Memory B cell (primary cell): ENCODE measurements around the gene DIAPH2.

ENCODE experiments used
- ATAC-seq: fragments of 150-1000 bp; cut with Tn5 transposase; 2 replicates; pipeline ENCODE4 v1.10.0; 2021; ENCODE audit warnings: low read depth, mild to moderate bottlenecking, moderate library complexity
- DNase-seq, 2 donors: peaks; one replicate each; pipeline ENCODE4 v3.0.0; 2022; ENCODE audit warnings: low spot score in 2 of 2
- H3K27ac Mint-ChIP-seq: one replicate; pipeline ENCODE4 v1.8.0; 2022; ENCODE audit warnings: mild to moderate bottlenecking, moderate library complexity, mixed read lengths
- H3K27me3 Mint-ChIP-seq: one replicate; pipeline ENCODE4 v1.8.0; 2022; ENCODE audit warnings: mixed read lengths
- H3K36me3 Mint-ChIP-seq: one replicate; pipeline ENCODE4 v1.8.0; 2022; ENCODE audit warnings: mild to moderate bottlenecking, mixed read lengths
- H3K4me1 Mint-ChIP-seq: one replicate; pipeline ENCODE4 v1.8.0; 2022; ENCODE audit warnings: mixed read lengths
- H3K4me3 Mint-ChIP-seq: one replicate; pipeline ENCODE4 v1.8.0; 2022; ENCODE audit warnings: mild to moderate bottlenecking, moderate library complexity, mixed read lengths
- H3K9me3 Mint-ChIP-seq: one replicate; pipeline ENCODE4 v1.8.0; 2022; ENCODE audit warnings: mixed read lengths

DIAPH2 gene

DNA sequence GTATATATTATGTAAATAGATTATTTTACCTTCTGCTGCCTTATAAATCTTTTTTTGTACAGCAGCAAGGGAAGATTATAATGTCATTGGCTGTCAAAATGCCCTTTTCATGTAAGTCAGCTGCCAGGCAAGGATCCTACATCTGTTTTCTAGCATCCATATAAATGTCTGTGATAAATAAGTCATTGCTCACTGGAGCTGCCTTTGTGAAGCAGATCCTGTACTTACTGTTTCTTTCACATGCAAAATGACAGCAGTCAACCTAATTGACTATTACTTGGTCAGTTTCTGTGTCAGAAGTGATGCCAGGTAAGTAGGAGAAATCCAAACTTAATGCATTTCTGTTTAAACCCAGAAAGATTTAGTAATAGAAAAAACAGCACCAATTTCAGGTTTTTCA lies 819.8 kb downstream of the DIAPH2 start:
- H3K27me3 Mint-ChIP-seq, result no peaks in the 10 kb centered on the region
- no peaks in the 10 kb centered on the region for H3K9me3 Mint-ChIP-seq
- no peak for DNase-seq
- H3K36me3 Mint-ChIP-seq, result no peaks in the 10 kb centered on the region
- no peak for ATAC-seq
- no peak overlapping the region for H3K4me3 Mint-ChIP-seq
- H3K27ac Mint-ChIP-seq, result no peak overlapping the region
- no peaks in the 10 kb centered on the region for H3K4me1 Mint-ChIP-seq

DNA sequence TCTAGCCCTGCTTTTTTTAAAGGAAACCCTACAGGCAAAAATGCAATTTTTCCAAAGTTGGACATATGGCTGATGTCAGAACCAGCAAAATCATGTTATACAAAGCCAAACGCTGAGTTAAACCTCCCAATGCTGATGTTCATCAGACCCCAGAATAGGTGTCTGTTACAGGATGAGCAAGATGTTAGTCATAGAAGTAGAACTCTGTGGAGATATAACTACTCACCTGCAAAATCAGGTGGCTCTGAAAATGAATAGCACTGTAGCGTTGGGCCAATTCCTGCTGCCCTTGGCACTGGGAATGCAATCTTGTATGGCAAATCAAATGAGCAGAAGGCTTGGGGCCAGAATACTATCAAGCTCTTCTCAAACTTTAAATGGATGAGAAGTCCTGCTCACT lies 833.1 kb downstream of the DIAPH2 start:
- Mint-ChIP-seq H3K4me1 (no peaks in the 10 kb centered on the region), H3K36me3 (peaks cover 3% of the 10 kb centered on the region), H3K9me3 (no peaks in the 10 kb centered on the region), H3K27me3 (no peaks in the 10 kb centered on the region), H3K27ac (no peak overlapping the region), H3K4me3 (no peak overlapping the region)
- DNase-seq, result no peak
- no peak for ATAC-seq

DNA sequence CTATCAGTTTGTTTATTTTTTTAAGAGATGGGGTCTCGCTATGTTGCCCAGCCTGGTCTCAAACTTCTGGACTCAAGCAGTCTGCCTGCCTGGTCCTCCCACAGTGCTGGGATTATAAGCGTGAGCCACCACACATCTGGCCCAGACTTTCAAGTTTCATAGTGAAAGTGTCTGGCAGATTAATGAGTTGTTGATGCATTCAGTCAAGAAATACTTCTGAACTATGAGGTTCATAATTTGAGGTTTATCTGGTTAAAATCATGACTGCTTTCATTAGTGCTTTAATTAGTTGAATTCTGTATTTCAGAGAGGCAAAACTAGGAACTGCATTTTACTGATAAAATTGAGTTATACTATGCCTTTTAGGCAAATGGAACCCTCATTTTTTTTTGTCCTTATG lies 837.7 kb downstream of the DIAPH2 start:
- Mint-ChIP-seq H3K4me3 (no peak overlapping the region), H3K36me3 (peaks cover 11% of the 10 kb centered on the region), H3K27me3 (no peaks in the 10 kb centered on the region), H3K9me3 (peaks cover 3% of the 10 kb centered on the region), H3K27ac (no peak overlapping the region), H3K4me1 (peaks cover 3% of the 10 kb centered on the region)
- DNase-seq (no peak), ATAC-seq (no peak)

DNA sequence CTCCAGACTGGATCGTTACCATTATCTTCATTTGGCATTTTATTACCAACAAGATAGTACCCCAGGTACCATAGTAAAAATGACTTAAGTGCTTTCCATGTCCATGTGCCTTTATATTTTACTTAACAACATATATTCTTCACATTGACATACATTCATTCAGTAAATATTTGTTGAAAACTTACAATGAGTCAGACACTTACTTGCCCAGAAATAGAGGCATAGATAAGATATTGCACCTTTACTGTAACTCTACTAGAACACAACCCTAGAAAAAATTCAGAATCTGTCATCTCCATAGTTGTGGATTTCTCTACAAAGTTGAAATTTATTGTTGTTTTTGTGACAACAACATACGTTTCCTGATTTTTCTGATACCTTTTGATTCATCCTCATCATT lies 839.7 kb downstream of the DIAPH2 start:
- DNase-seq (no peak), ATAC-seq (no peak)
- Mint-ChIP-seq H3K9me3 (peaks cover 10% of the 10 kb centered on the region), H3K27me3 (no peaks in the 10 kb centered on the region), H3K4me1 (peaks cover 3% of the 10 kb centered on the region), H3K4me3 (no peak overlapping the region), H3K36me3 (peaks cover 23% of the 10 kb centered on the region), H3K27ac (no peak overlapping the region)

DNA sequence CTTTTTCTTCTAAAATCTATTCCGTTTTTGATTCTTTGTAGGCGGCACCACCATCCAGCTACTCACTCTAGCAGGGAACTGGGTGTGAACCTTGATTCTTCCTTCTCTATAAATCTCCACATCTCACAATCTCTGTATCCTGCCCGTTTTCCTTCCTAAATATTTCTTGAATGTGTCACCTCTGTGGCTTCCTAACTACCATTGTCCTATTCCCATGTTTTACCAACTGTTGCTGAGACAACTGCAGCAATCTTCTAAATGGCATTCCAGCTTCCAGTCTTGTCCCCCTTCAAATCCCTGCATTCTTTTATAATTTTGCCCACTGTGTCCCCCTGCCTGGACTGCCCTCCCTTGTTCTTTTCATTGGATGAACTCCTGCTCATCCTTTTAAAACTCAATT lies 840.4 kb downstream of the DIAPH2 start:
- ATAC-seq, result no peak
- H3K36me3 Mint-ChIP-seq, result peaks cover 28% of the 10 kb centered on the region
- no peak for DNase-seq
- H3K9me3 Mint-ChIP-seq, result peaks cover 10% of the 10 kb centered on the region
- peak overlapping the region; percentile 9 for H3K27ac Mint-ChIP-seq
- H3K27me3 Mint-ChIP-seq, result no peaks in the 10 kb centered on the region
- peaks cover 3% of the 10 kb centered on the region for H3K4me1 Mint-ChIP-seq
- no peak overlapping the region for H3K4me3 Mint-ChIP-seq

- H3K4me1 Mint-ChIP-seq, result peaks cover 3% of the 10 kb centered on the region
- H3K9me3 Mint-ChIP-seq, result peaks cover 13% of the 10 kb centered on the region
- H3K36me3 Mint-ChIP-seq, result peaks cover 32% of the 10 kb centered on the region
- ATAC-seq (no peak), DNase-seq (no peak)
- H3K27me3 Mint-ChIP-seq, result no peaks in the 10 kb centered on the region
- no peak overlapping the region for H3K4me3 Mint-ChIP-seq
- no peak overlapping the region for H3K27ac Mint-ChIP-seq
Observed at GRCh38 chrX:97525981-97526380, 841.3 kb downstream of the DIAPH2 start.

- no peak for DNase-seq
- Mint-ChIP-seq H3K27ac (no peak overlapping the region), H3K9me3 (peaks cover 13% of the 10 kb centered on the region), H3K4me3 (no peak overlapping the region), H3K4me1 (peaks cover 3% of the 10 kb centered on the region), H3K27me3 (no peaks in the 10 kb centered on the region), H3K36me3 (peaks cover 32% of the 10 kb centered on the region)
- ATAC-seq, result no peak
Observed at GRCh38 chrX:97527725-97528124, 843.1 kb downstream of the DIAPH2 start.

GRCh38 chrX:97529536-97530200 lies 845.0 kb downstream of the DIAPH2 start:
- ATAC-seq, result no peak
- Mint-ChIP-seq H3K27me3 (no peaks in the 10 kb centered on the region), H3K4me1 (peaks cover 3% of the 10 kb centered on the region), H3K9me3 (peaks cover 13% of the 10 kb centered on the region), H3K36me3 (peaks cover 31% of the 10 kb centered on the region), H3K4me3 (no peak overlapping the region), H3K27ac (no peak overlapping the region)
- DNase-seq, result no peak

GRCh38 chrX:97531825-97532224 lies 847.2 kb downstream of the DIAPH2 start:
- no peak for DNase-seq
- no peak overlapping the region for H3K4me3 Mint-ChIP-seq
- H3K36me3 Mint-ChIP-seq, result peaks cover 24% of the 10 kb centered on the region
- no peak for ATAC-seq
- H3K27me3 Mint-ChIP-seq, result no peaks in the 10 kb centered on the region
- peaks cover 11% of the 10 kb centered on the region for H3K9me3 Mint-ChIP-seq
- H3K4me1 Mint-ChIP-seq, result peaks cover under 1% of the 10 kb centered on the region
- no peak overlapping the region for H3K27ac Mint-ChIP-seq

DNA sequence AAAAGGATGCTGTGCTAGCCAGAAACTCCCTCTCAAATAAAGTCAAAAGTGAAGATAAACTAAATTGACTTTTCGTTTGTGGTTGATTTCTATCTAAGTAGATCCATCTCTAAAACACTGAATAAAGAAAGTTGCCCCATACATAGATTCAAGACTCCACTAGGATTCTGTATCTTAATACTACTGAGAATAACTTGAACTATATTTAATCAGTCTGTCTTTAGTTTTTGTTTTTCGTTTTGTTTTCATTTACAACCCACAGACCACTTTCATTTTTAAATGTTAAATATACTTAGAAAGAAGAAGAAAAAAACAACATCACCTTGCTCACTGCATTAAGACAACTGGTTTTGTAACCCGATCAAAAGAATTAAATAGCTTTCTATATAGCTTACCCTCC lies 854.1 kb downstream of the DIAPH2 start:
- no peak overlapping the region for H3K27ac Mint-ChIP-seq
- H3K27me3 Mint-ChIP-seq, result no peaks in the 10 kb centered on the region
- H3K4me1 Mint-ChIP-seq, result no peaks in the 10 kb centered on the region
- peaks cover 2% of the 10 kb centered on the region for H3K36me3 Mint-ChIP-seq
- DNase-seq (no peak), ATAC-seq (no peak)
- H3K9me3 Mint-ChIP-seq, result no peaks in the 10 kb centered on the region
- no peak overlapping the region for H3K4me3 Mint-ChIP-seq

DNA sequence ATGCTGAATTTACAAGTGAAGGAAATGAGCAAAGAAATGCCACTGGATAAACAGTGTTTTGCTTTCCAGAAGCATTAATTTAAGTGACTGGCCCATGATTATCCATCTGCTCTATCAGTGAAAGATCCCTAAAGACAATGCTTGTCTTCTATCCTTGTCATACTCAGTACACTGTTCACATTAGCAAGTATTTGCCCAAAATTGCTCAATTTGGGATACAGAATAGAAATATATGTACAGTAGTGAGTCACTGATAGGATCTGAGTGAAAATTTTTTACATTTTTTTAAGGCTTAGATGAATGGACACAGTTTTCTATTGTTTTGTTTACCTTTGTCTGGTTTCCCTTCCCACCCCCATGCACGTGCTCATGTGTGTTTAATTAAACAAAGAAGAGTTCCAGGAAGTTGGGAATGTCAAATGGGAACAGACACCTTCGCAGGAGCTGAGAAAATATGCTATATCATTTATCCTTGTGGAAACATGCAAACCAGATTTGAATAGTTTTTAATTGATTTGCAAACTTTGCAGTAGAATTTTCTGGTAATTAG lies 855.4 kb downstream of the DIAPH2 start:
- H3K4me1 Mint-ChIP-seq, result no peaks in the 10 kb centered on the region
- no peak for DNase-seq
- H3K27ac Mint-ChIP-seq, result no peak overlapping the region
- H3K4me3 Mint-ChIP-seq, result no peak overlapping the region
- no peaks in the 10 kb centered on the region for H3K9me3 Mint-ChIP-seq
- no peak for ATAC-seq
- H3K36me3 Mint-ChIP-seq, result no peaks in the 10 kb centered on the region
- H3K27me3 Mint-ChIP-seq, result no peaks in the 10 kb centered on the region

DNA sequence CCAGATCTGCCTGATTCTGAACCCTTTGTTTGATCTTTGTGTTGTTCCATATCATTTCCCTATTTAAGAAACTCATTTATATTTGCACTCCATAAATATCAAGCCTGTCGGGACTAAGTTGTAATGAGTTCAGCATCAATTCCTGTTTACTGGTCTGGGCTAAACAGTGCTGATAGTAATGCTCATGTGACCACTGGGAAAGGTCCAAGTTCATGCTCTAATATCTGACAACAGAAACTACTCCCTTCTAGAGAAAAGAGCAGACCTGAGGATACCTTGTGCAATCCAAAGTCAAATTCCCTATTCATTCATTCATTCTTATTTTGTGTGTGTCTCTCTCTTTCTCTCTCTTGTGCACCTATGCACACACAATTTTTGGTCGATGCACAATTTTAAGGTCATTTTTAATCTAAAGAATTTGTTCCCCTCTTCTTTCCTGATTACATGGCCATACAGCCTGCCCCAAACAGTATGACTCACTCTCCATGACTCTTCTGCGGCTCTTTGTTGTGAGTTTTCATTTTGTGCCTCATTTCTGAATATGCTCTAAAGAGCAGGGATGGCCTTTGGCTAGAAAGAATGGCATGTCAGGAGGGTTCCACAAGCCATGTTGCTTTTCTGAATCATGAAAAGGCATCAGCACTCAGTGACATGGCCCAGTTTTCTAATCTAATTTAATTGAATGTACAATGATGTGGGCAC lies 863.4 kb downstream of the DIAPH2 start:
- H3K27me3 Mint-ChIP-seq, result no peaks in the 10 kb centered on the region
- no peak overlapping the region for H3K4me3 Mint-ChIP-seq
- H3K27ac Mint-ChIP-seq, result no peak overlapping the region
- no peaks in the 10 kb centered on the region for H3K36me3 Mint-ChIP-seq
- no peak for DNase-seq
- H3K4me1 Mint-ChIP-seq, result no peaks in the 10 kb centered on the region
- H3K9me3 Mint-ChIP-seq, result no peaks in the 10 kb centered on the region
- ATAC-seq, result no peak

DNA sequence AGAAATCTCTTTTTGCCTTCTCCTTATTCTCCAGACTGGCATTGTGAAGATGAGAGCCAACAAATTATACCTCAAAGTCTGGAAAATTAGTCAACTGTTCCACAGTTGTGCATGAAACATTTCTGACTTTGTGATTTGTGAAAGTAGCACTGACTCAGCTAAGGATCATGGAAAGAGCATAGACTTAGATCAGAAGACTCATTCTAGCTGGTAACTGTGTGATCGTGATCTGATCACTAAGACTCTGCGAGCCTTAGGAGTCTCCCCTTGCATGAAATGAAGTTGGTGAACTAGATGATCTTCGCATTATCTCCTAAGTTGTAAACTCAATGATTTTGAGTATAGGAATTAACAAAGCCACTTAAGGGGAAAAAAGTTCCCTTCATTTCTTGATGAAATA lies 867.2 kb downstream of the DIAPH2 start:
- DNase-seq (no peak), ATAC-seq (no peak)
- Mint-ChIP-seq H3K4me1 (no peaks in the 10 kb centered on the region), H3K4me3 (no peak overlapping the region), H3K9me3 (no peaks in the 10 kb centered on the region), H3K36me3 (peaks cover 2% of the 10 kb centered on the region), H3K27me3 (no peaks in the 10 kb centered on the region), H3K27ac (no peak overlapping the region)

- H3K27ac Mint-ChIP-seq, result no peak overlapping the region
- H3K4me1 Mint-ChIP-seq, result no peaks in the 10 kb centered on the region
- H3K9me3 Mint-ChIP-seq, result peaks cover 1% of the 10 kb centered on the region
- no peak overlapping the region for H3K4me3 Mint-ChIP-seq
- ATAC-seq (no peak), DNase-seq (no peak)
- H3K36me3 Mint-ChIP-seq, result peaks cover 2% of the 10 kb centered on the region
- H3K27me3 Mint-ChIP-seq, result no peaks in the 10 kb centered on the region
Observed at GRCh38 chrX:97553833-97554232, 869.2 kb downstream of the DIAPH2 start.

DNA sequence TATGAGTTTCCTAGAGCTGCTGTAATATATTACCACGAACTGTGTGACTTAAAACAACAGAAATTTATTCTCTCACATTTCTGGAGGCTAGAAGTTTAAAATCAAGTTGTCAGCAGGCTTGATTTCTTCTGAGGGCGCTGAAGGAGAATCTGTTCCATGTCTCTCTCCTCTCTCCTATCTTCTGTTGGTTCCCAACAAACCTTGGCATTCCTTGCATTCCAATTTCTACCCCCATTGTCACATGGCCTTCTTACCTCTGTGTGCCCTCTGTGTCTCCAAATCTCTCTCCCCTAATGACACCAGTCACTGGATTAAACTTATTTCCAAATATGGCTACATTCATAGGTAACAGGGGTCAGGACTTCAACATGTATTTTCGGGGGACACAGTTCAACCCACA lies 871.7 kb downstream of the DIAPH2 start:
- H3K36me3 Mint-ChIP-seq, result peaks cover 2% of the 10 kb centered on the region
- H3K27me3 Mint-ChIP-seq, result no peaks in the 10 kb centered on the region
- peaks cover 1% of the 10 kb centered on the region for H3K9me3 Mint-ChIP-seq
- no peak for ATAC-seq
- H3K27ac Mint-ChIP-seq, result no peak overlapping the region
- H3K4me3 Mint-ChIP-seq, result no peak overlapping the region
- H3K4me1 Mint-ChIP-seq, result no peaks in the 10 kb centered on the region
- no peak for DNase-seq
